CD4-positive, alpha-beta T cell treated with Interleukin-17A for 1 hour (primary cell): ENCODE data around the gene TSEN54.

Source experiments
- DNase-seq: peaks from one replicate; pipeline ENCODE4 v3.0.0-alpha.2; 2020

The TSEN54 gene

GRCh38 chr17:75521951-75522727 lies 5.8 kb downstream of the TSEN54 start:
- no peak for DNase-seq

- DNase-seq = no peak
These were observed 7.3 kb downstream of the TSEN54 start for GRCh38 chr17:75523647-75524046.

- DNase-seq = peak; percentile 6
These were observed 8.1 kb downstream of the TSEN54 start for GRCh38 chr17:75524269-75524969.

GRCh38 chr17:75524970-75525805 lies 8.9 kb downstream of the TSEN54 start, which contains the start of gene LLGL2:
Gene LLGL2 (plus strand): TSS chr17:75525697. CDS start chr17:75543427, 17,730 bp downstream.
- peak; percentile 88 for DNase-seq

GRCh38 chr17:75525806-75526554 lies 9.7 kb downstream of the TSEN54 start:
- no peak for DNase-seq

- DNase-seq = no peak
These were observed 10.4 kb downstream of the TSEN54 start for GRCh38 chr17:75526555-75527270.

GRCh38 chr17:75530837-75531720 lies 14.8 kb downstream of the TSEN54 start:
- no peak for DNase-seq

GRCh38 chr17:75531721-75532072 lies 15.4 kb downstream of the TSEN54 start:
- DNase-seq = no peak

- peak; percentile 72 for DNase-seq
These were observed 18.8 kb downstream of the TSEN54 start for GRCh38 chr17:75535119-75535537.

GRCh38 chr17:75535871-75536270 lies 19.5 kb downstream of the TSEN54 start:
- DNase-seq = no peak

GRCh38 chr17:75536366-75536765 lies 20.0 kb downstream of the TSEN54 start:
- no peak for DNase-seq

- no peak for DNase-seq
These were observed 23.8 kb downstream of the TSEN54 start for GRCh38 chr17:75539967-75540729.

- no peak for DNase-seq
These were observed 24.7 kb downstream of the TSEN54 start for GRCh38 chr17:75540923-75541503.

- no peak for DNase-seq
These were observed 25.9 kb downstream of the TSEN54 start for GRCh38 chr17:75542229-75542628.

- no peak for DNase-seq
These were observed 26.5 kb downstream of the TSEN54 start for GRCh38 chr17:75542728-75543336.

GRCh38 chr17:75544250-75544649 lies 27.9 kb downstream of the TSEN54 start:
- DNase-seq = no peak

- no peak for DNase-seq
These were observed 29.9 kb downstream of the TSEN54 start for GRCh38 chr17:75546181-75546580.

- DNase-seq = no peak
These were observed 30.8 kb downstream of the TSEN54 start for GRCh38 chr17:75547091-75547490.

GRCh38 chr17:75548813-75549212 lies 32.5 kb downstream of the TSEN54 start:
- no peak for DNase-seq
